Thymus (tissue), 2 donors: ENCODE measurements around the gene FGFR4. TPM values are rescaled to one million over a fixed set of nuclear protein-coding genes. Genes with fewer than 3 reads are reported as not detected.

Experiments used
- polyA plus RNA-seq: library from polyadenylated mRNA; stranded (reverse); fragments of 200-250 nt; gene quantifications from one replicate; pipeline ENCODE4 v1.2.3, GENCODE V29; 2013
- total RNA-seq: library from RNA; stranded (reverse); fragments of 120-200 nt; gene quantifications from one replicate; pipeline ENCODE4 v1.2.4, GENCODE V29; 2013
- donor health status: healthy.

FGFR4 gene
- total and polyA plus RNA-seq, 2 donors, result 0.28 to 1.7 TPM

Other genes with a start within 250 kb of the FGFR4 start
- gene HK3, start 187.6 kb upstream of the FGFR4 start, total RNA-seq, result 3.2 TPM
- 38.9 TPM for gene HK3, start 187.6 kb upstream of the FGFR4 start, polyA plus RNA-seq
- gene UIMC1, start 80.1 kb upstream of the FGFR4 start, total RNA-seq, result 44.4 TPM
- 51.8 TPM for gene UIMC1, start 80.1 kb upstream of the FGFR4 start, polyA plus RNA-seq
- gene ZNF346, start 64.2 kb upstream of the FGFR4 start, total RNA-seq, result 14.5 TPM
- gene ZNF346, start 64.2 kb upstream of the FGFR4 start, polyA plus RNA-seq, result 8.0 TPM
- gene NSD1, start 46.9 kb downstream of the FGFR4 start, total RNA-seq, result 34.1 TPM
- gene NSD1, start 46.9 kb downstream of the FGFR4 start, polyA plus RNA-seq, result 10.9 TPM
- gene RAB24, start 216.8 kb downstream of the FGFR4 start, total RNA-seq, result 15.9 TPM
- gene RAB24, start 216.8 kb downstream of the FGFR4 start, polyA plus RNA-seq, result 82.8 TPM
- 105 TPM for gene PRELID1, start 216.9 kb downstream of the FGFR4 start, total RNA-seq
- 79.1 TPM for gene PRELID1, start 216.9 kb downstream of the FGFR4 start, polyA plus RNA-seq
- gene MXD3, start 225.0 kb downstream of the FGFR4 start, total RNA-seq, result 44.8 TPM
- gene MXD3, start 225.0 kb downstream of the FGFR4 start, polyA plus RNA-seq, result 16.1 TPM